ENCODE measurements around the gene RNU6-1.

Gene RNU6-1

GRCh38 chr15:67839929-67840748 is at the start of gene RNU6-1:
RNU6-1 (minus strand) TSS chr15:67840045.
- peak; percentile 82 for DNase-seq

GRCh38 chr15:67887776-67888175 is 47.9 kb upstream of the RNU6-1 start:
- no peak for DNase-seq

- no peak for DNase-seq
Observed at GRCh38 chr15:67885861-67886260, 46.0 kb upstream of the RNU6-1 start.

- no peak for DNase-seq
Observed at GRCh38 chr15:67885175-67885523, 45.3 kb upstream of the RNU6-1 start.

- DNase-seq: no peak
Observed at GRCh38 chr15:67884514-67885174, 44.8 kb upstream of the RNU6-1 start.

- DNase-seq: no peak
Observed at GRCh38 chr15:67884009-67884408, 44.2 kb upstream of the RNU6-1 start.

- DNase-seq: no peak
Observed at GRCh38 chr15:67883234-67883773, 43.5 kb upstream of the RNU6-1 start.

GRCh38 chr15:67882487-67883233 is 42.8 kb upstream of the RNU6-1 start:
- no peak for DNase-seq

- no peak for DNase-seq
Observed at GRCh38 chr15:67880651-67881182, 40.9 kb upstream of the RNU6-1 start.

- no peak for DNase-seq
Observed at GRCh38 chr15:67879440-67880129, 39.7 kb upstream of the RNU6-1 start.

- DNase-seq: no peak
Observed at GRCh38 chr15:67878712-67879206, 38.9 kb upstream of the RNU6-1 start.

- no peak for DNase-seq
Observed at GRCh38 chr15:67873777-67874176, 33.9 kb upstream of the RNU6-1 start.

GRCh38 chr15:67870868-67871408 is 31.1 kb upstream of the RNU6-1 start:
- DNase-seq: no peak

GRCh38 chr15:67869701-67870100 is 29.9 kb upstream of the RNU6-1 start:
- DNase-seq: no peak

- no peak for DNase-seq
Observed at GRCh38 chr15:67865766-67866165, 25.9 kb upstream of the RNU6-1 start.

GRCh38 chr15:67865331-67865730 is 25.5 kb upstream of the RNU6-1 start:
- no peak for DNase-seq

GRCh38 chr15:67863442-67863987 is 23.7 kb upstream of the RNU6-1 start:
- no peak for DNase-seq

- DNase-seq: no peak
Observed at GRCh38 chr15:67862750-67863441, 23.1 kb upstream of the RNU6-1 start.

GRCh38 chr15:67861983-67862382 is 22.1 kb upstream of the RNU6-1 start:
- DNase-seq: no peak

GRCh38 chr15:67859331-67859946 is 19.6 kb upstream of the RNU6-1 start:
- no peak for DNase-seq

GRCh38 chr15:67857220-67857619 is 17.4 kb upstream of the RNU6-1 start:
- no peak for DNase-seq

All from NCI-H1436 treated with DMSO at 0.1 percent for 48 hours (cell line).